ENCODE data around the gene ABCB9. TPM values are rescaled to one million over a fixed set of nuclear protein-coding genes. Genes with fewer than 3 reads are reported as not detected.

Gene ABCB9
- total RNA-seq, 4 donors from 2014 or later: 1.5 to 9.2 (median 1.7) TPM

DNA sequence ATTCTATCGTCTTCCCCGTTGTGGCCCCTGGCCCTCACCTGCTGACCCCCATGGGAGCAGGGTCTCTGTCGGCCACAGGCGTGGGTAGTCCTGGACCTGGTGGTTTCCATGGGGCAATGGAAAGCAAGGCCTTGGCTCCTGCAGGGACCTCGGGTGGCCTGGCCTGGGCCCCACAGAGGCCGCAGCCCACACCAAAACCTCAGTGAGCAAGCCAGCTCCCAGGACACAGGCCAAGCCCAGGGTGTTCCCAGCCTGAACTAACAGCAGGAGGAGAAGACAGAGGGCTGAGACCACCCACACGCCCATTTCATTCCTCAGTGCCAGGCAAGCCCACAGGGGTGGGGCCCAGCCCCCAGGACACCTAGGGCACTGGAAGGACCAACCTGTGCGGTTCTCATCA is 16.9 kb downstream of the ABCB9 start:
- TF ChIP-seq, protein P1, sequence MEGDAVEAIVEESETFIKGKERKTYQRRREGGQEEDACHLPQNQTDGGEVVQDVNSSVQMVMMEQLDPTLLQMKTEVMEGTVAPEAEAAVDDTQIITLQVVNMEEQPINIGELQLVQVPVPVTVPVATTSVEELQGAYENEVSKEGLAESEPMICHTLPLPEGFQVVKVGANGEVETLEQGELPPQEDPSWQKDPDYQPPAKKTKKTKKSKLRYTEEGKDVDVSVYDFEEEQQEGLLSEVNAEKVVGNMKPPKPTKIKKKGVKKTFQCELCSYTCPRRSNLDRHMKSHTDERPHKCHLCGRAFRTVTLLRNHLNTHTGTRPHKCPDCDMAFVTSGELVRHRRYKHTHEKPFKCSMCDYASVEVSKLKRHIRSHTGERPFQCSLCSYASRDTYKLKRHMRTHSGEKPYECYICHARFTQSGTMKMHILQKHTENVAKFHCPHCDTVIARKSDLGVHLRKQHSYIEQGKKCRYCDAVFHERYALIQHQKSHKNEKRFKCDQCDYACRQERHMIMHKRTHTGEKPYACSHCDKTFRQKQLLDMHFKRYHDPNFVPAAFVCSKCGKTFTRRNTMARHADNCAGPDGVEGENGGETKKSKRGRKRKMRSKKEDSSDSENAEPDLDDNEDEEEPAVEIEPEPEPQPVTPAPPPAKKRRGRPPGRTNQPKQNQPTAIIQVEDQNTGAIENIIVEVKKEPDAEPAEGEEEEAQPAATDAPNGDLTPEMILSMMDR (IDR thresholded peaks at IDR 0.05; ENCODE audit: low read depth): no peak

- TF ChIP-seq, protein P1 (IDR thresholded peaks at IDR 0.05; ENCODE audit: low read depth): no peak
These were observed 17.7 kb downstream of the ABCB9 start for GRCh38 chr12:122948605-122949004.

GRCh38 chr12:122947352-122947792 is 18.9 kb downstream of the ABCB9 start:
- TF ChIP-seq, protein P1 (IDR thresholded peaks at IDR 0.05; ENCODE audit: low read depth): no peak

GRCh38 chr12:122946690-122947341 is 19.4 kb downstream of the ABCB9 start:
- TF ChIP-seq, protein P1 (IDR thresholded peaks at IDR 0.05; ENCODE audit: low read depth): no peak

DNA sequence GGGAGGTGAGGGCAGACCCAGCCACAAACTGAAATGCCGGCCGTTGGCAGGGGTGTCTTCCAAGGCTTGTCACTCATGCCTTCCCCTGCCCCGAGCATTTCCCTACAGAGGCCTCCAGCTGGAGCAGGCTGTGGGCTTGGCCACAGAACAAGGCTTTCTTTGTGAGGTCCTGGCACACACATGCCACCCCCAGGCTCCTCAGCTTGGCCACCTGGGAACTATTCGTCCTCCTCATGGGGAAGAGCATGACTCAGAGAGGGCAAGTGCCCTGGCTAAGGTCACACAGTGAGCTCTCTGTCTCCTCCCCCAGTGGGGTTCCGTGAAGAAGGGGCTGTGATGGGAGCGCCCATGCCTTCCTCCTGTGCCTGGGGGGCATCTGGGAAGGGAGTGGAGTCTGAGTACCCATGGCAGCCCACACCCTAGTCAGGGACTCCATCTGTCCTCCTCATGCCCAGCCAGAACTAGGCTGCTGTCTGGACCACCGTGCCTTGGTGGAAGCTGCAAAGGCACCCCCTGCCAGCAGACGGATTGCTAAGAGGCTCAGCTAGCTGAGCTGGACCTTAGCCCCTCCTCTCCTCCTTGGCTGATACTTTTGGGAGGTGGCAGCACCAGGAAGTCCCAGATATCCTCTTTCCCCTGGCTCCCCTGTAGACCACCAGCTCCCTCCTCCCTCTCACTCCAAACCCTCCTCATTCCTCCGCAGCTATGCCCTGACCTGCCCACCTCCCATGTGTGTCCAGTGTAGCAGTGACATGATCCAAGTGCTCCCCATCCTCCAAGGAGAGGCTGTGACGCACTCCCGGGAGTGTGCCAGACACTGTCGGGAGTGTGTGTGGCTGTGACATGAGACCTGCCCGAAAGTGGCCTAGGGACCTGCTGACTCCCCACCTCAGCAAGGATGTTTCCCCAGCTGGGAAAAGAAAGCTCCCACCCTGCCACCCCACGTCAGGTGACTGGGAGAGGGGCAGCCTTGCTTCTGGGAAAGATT is 21.4 kb downstream of the ABCB9 start:
- TF ChIP-seq, protein P1 (IDR thresholded peaks at IDR 0.05; ENCODE audit: low read depth): no peak

DNA sequence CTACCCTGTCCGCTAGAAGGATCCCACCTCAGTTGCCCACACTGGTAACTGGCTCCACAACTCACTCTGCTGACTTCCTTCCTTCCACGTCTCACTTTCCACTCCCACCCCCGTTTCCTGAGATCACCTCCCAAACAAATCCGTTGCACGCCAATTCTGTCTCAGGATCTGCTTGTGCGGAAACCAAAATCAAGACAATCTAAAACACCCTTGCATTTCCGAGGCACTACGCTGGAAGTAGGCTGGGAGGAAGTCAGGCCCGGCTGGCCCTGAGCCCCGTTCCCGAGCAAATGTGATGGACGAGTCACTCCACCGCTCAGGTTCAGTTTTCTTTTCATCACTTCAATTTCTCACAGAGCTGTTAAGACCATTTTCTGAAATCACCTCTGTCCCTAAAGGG is 23.1 kb downstream of the ABCB9 start:
- TF ChIP-seq, protein P1 (IDR thresholded peaks at IDR 0.05; ENCODE audit: low read depth): no peak

DNA sequence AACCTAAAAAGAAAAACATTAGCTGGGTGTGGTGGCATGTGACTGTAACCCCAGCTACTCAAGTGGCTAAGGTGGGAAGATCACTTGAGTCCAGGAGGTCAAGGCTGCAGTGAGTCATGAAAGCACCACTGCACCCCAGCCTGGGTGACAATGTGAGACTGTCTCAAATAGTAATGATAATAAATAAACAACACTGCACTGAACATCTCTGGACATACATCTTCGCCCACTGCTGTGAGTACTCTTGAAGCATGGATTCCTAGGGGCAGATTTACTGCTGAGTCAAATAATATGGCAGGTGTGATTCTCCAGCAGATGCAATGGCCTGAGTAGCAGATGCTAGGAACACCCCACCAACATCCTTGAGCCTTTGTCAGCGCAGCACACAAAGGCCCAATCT is 23.6 kb downstream of the ABCB9 start:
- TF ChIP-seq, protein P1 (IDR thresholded peaks at IDR 0.05; ENCODE audit: low read depth): no peak

All from subcutaneous adipose tissue (tissue), 4 donors.